T-helper 2 cell (primary cell): ENCODE data around the gene RASGRP1.

Source experiments
- DNase-seq, 5 experiments: peaks; one replicate each; pipeline versions ENCODE4 v3.0.0 to v3.0.0-alpha.2; 2012 to 2022

Gene RASGRP1

DNA sequence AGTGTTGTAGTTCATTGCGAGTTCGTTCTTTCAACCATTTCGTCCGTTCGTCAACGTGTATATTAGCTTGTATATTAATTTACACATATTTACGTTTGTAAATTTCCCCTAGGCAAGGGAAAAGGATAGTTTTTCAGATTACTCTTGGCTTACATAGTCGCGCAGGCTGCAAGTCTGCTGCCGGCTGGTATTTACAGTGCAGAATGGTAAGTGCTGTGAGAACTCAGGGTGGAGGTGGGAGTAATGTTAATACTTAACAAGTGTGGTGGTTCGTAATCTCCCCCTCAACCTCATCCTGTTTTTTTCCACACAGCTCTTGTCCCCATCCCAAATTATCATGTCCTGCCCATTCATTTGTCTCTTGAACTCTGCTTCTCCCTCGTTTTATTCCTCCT is 109.9 kb downstream of the RASGRP1 start:
- DNase-seq, result no peak

DNA sequence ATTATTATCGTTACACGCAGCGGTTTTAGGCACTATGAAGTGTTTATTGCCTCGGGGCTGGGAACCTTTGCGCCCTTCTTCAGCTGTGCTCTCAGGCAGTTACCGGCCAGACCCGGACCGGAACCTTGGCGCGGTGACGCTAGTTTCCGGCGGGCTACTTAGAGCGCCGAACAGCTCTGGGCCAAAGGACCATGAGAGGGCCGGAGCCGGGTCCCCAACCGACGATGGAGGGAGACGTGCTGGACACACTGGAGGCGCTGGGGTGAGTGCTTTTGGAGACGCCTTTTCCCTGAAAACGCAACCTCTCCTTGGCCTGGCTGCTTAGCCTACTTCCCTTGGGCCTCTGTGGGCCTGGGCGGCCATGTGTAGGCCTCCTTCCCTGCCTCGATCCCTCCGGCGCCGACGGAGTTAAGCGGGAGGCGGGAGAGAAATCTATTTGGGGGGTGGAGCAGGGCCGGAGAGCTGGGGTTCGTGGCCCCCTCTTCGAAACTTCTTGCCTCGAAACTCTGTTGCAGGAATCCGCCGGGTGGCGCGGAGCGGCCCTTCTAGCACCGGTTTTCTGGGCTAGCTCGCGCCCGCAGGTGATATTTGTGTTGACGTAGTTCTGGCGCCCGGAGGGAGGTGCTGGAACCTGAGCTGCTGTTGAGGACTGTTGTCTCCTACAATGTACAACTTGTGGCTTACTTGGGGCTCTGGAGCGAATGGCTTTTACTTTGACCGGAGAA is 110.5 kb downstream of the RASGRP1 start, which contains the start of gene FAM98B:
Gene FAM98B (plus strand): TSS at position 157 of the 725 bp plus-strand sequence. CDS start 35 bp downstream, at position 192.
- DNase-seq, result peak; percentile 61 to 88 (median 78)

DNA sequence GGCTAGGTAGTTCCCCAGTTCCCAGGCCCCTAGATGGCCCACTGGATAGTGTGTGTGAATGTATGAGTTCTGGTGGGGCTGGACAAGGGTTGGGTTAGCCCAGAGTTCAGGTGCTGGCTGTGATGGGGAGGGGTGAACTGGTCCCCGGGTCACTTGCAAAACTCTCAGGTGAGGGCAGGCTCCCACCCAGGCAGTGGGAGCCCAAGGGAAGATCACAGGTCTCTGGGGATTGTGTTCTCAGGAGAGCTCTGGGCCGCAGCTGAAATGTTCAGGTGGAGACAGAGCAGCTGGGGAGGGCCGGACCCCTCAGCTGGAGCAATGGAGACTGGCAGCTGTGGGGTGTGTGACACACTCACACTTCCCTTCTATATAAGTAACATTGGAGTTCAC is 123.5 kb downstream of the RASGRP1 start:
- DNase-seq, result no peak

DNA sequence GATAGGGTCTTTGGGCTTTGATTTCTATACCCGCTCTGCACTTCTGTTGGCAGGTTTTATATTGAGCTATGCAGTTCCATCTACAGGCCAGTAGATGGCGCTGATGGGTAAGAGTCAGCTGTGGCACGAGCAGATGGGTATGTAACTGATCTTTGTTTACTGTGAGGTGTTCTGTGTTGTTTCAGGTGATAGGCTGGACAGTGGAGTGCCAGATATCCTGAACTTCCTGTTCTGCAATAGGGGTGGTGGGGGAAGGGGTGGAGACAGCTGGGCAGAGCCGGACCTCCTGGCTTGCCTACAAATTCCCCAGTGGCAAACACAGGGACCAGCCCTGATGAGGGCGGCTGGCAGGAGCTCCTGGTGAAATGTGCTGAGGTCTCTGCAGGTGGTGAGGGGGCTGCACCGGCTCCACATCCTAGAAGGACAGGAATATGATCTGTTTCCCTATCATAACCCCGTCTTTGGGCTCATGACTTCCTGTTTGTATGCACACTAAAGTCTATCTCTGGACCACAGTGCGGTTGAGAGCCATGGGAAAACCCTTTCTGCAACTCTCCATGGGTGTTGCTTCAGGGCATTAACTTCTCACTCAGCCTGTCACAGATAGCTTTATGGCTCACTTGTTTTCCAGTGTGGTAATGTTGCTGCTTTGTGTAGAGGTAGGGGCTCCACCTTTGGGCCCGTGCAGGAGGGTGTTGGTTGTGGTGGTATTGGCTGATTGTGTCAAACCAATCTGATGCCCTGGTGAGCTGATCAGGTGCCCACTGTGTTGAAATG is 124.1 kb downstream of the RASGRP1 start:
- peak in 3 of 5 experiments; percentile 18 to 78 (median 34) for DNase-seq
